IMR-90 (cell line): ENCODE results near the gene CFAP45. TPM values are rescaled to one million over a fixed set of nuclear protein-coding genes. Genes with fewer than 3 reads are reported as not detected.
"Not testable (repeated sequence)": the region's sequence is repeated elsewhere in the genome, so short reads cannot be mapped to it uniquely, and the experiment has no call there.

Source experiments
- ATAC-seq: fragments of 200-7000 bp; cut with Tn5 transposase; 2 replicates; pipeline ENCODE4 v1.9.1; 2020; ENCODE audit warnings: low read depth, mild to moderate bottlenecking, moderate library complexity
- BruUV-seq: library from RNA; stranded (reverse); fragments of 400-500 nt; replicated peaks from 2 replicates; lab custom pipeline; 2021; lab: Mats Ljungman, UMichigan
- CTCF ChIA-PET: fragments of 300-600 bp; formaldehyde crosslinking; extraction: SDS; loops from one replicate; lab custom pipeline; 2021; ENCODE audit warnings: antibody characterized with exemption; lab: Yijun Ruan, JAX
- POLR2A ChIA-PET: fragments of 300-600 bp; sonication (Branson Sonifier 250); formaldehyde crosslinking; loops from one replicate; lab custom pipeline; 2022; ENCODE audit warnings: antibody characterized with exemption; ENCODE audit not compliant: unreplicated experiment; lab: Charles Lee
- DNase-seq: peaks from one replicate; pipeline ENCODE4 v3.0.0; 2013
- H2AFZ ChIP-seq: replicated peaks from 2 replicates; pipeline ENCODE3; 2013; ENCODE audit warnings: low read length, mild to moderate bottlenecking; ENCODE audit not compliant: poor library complexity
- H2AK5ac ChIP-seq: 2 replicates; pipeline ENCODE4 v1.6.1; 2013; ENCODE audit warnings: low read depth, low read length, inconsistent platforms
- H2AK9ac ChIP-seq: replicated peaks from 2 replicates; pipeline ENCODE3; 2013; ENCODE audit warnings: mild to moderate bottlenecking, low read depth, low read length, moderate library complexity; ENCODE audit not compliant: poor library complexity
- H2BK120ac ChIP-seq: 2 replicates; pipeline ENCODE4 v1.6.1; 2013; ENCODE audit warnings: low read depth, low read length, inconsistent platforms
- H2BK15ac ChIP-seq: 3 replicates; pipeline ENCODE4 v1.6.1; 2013; ENCODE audit warnings: low read depth, low read length, inconsistent platforms
- H2BK20ac ChIP-seq: 2 replicates; pipeline ENCODE4 v1.6.1; 2013; ENCODE audit warnings: low read depth, mild to moderate bottlenecking, inconsistent platforms, low read length, moderate library complexity
- H2BK5ac ChIP-seq: 2 replicates; pipeline ENCODE4 v1.6.1; 2013; ENCODE audit warnings: mild to moderate bottlenecking, low read depth, low read length, inconsistent platforms; ENCODE audit not compliant: poor library complexity, severe bottlenecking
- H3K14ac ChIP-seq: replicated peaks from 2 replicates; pipeline ENCODE4 v1.6.1; 2013; ENCODE audit warnings: low read depth, low read length, inconsistent platforms
- H3K18ac ChIP-seq: 2 replicates; pipeline ENCODE4 v1.6.1; 2013; ENCODE audit warnings: low read depth, low read length, control low read depth
- H3K23ac ChIP-seq: 2 replicates; pipeline ENCODE4 v1.6.1; 2013; ENCODE audit warnings: low read depth, low read length, inconsistent platforms
- H3K27ac ChIP-seq: 2 replicates; pipeline ENCODE4 v1.5.1; 2013; ENCODE audit warnings: mild to moderate bottlenecking, control low read depth, low read length; ENCODE audit not compliant: insufficient read depth
- H3K27me3 ChIP-seq: 2 replicates; pipeline ENCODE4 v1.6.1; 2013; ENCODE audit warnings: low read length; ENCODE audit not compliant: control insufficient read depth, insufficient read depth
- H3K36me3 ChIP-seq: 2 replicates; pipeline ENCODE4 v1.6.1; 2013; ENCODE audit warnings: low read length, mixed read lengths; ENCODE audit not compliant: control insufficient read depth, insufficient read depth
- H3K4ac ChIP-seq: 2 replicates; pipeline ENCODE4 v1.6.1; 2013; ENCODE audit warnings: low read depth, low read length, inconsistent platforms
- H3K4me1 ChIP-seq: 2 replicates; pipeline ENCODE4 v1.6.1; 2013; ENCODE audit warnings: low read length, mixed read lengths; ENCODE audit not compliant: control insufficient read depth, insufficient read depth
- H3K4me2 ChIP-seq: 2 replicates; pipeline ENCODE4 v1.6.1; 2013; ENCODE audit warnings: low read depth, mild to moderate bottlenecking, control low read depth, low read length, moderate library complexity
- H3K4me3 ChIP-seq: 2 replicates; pipeline ENCODE4 v1.5.1; 2013; ENCODE audit warnings: low read depth, mild to moderate bottlenecking, control low read depth, low read length, moderate library complexity; ENCODE audit not compliant: insufficient read depth
- H3K56ac ChIP-seq: 2 replicates; pipeline ENCODE4 v1.6.1; 2013; ENCODE audit warnings: low read length, inconsistent platforms; ENCODE audit not compliant: insufficient read depth; ENCODE audit errors: extremely low read depth
- H3K79me1 ChIP-seq, 2 experiments: 2 replicates each; pipeline ENCODE4 v1.6.1; 2013; ENCODE audit warnings: low read length in 2 of 2, inconsistent platforms in 1 of 2, low read depth in 1 of 2
- H3K9ac ChIP-seq: 2 replicates; pipeline ENCODE4 v1.6.1; 2013; ENCODE audit warnings: low read depth, low read length, control low read depth
- H3K9me1 ChIP-seq: 2 replicates; pipeline ENCODE4 v1.6.1; 2013; ENCODE audit warnings: low read length, inconsistent platforms; ENCODE audit not compliant: insufficient read depth
- H3K9me3 ChIP-seq: 2 replicates; pipeline ENCODE4 v1.6.1; 2013; ENCODE audit warnings: low read length; ENCODE audit not compliant: control insufficient read depth, insufficient read depth
- H4K20me1 ChIP-seq: 2 replicates; pipeline ENCODE4 v1.6.1; 2013; ENCODE audit warnings: low read length, inconsistent platforms; ENCODE audit not compliant: insufficient read depth
- H4K5ac ChIP-seq: 2 replicates; pipeline ENCODE4 v1.6.1; 2013; ENCODE audit warnings: mild to moderate bottlenecking, low read depth, low read length, control low read depth
- H4K8ac ChIP-seq, 2 experiments: 2 replicates each; pipeline ENCODE4 v1.6.1; 2013; ENCODE audit warnings: low read depth in 2 of 2, low read length in 2 of 2, control low read depth in 1 of 2, inconsistent platforms in 1 of 2
- H4K91ac ChIP-seq: 2 replicates; pipeline ENCODE4 v1.6.1; 2013; ENCODE audit warnings: low read depth, low read length, inconsistent platforms; ENCODE audit not compliant: insufficient read depth
- WGBS, 2 experiments: methylation state at CpG; one replicate each; pipeline versions ENCODE4 v1.1.5 to v1.1.7; 2013; ENCODE audit warnings: missing lambda C conversion rate in 2 of 2; ENCODE audit not compliant: insufficient read length in 1 of 2; ENCODE audit errors: extremely low coverage in 2 of 2; 5-methylcytosine and 5-hydroxymethylcytosine counted together
- dilution Hi-C: fragments of 300-500 bp; cut with HindIII; formaldehyde crosslinking; loops from one replicate; pipeline ENCODE4 v1.14.3; 2018; ENCODE audit warnings: low sequenced_read_pairs; ENCODE audit not compliant: unreplicated experiment
- in situ Hi-C: fragments of 300-500 bp; cut with MboI; formaldehyde crosslinking; loops from 3 replicates; pipeline ENCODE4 v1.14.3; 2019; ENCODE audit warnings: low sequenced_read_pairs, inconsistent platforms, mixed read lengths
- intact Hi-C: fragments of 100-400 bp; cut with micrococcal nuclease; formaldehyde crosslinking; loops from 2 replicates; pipeline ENCODE4 v1.10.0; 2022
- polyA plus RNA-seq, 3 experiments: library from polyadenylated mRNA; depleted of rRNA; stranded (reverse); fragments of >200 nt; gene quantifications; 2 replicates each; pipeline ENCODE4 v1.2.3, GENCODE V29; 2012; ENCODE audit warnings: low replicate concordance in 1 of 3
- total RNA-seq: library from RNA; depleted of rRNA; stranded (reverse); fragments of >200 nt; gene quantifications from 2 replicates; pipeline ENCODE4 v1.2.3, GENCODE V29; 2012

CFAP45 gene
- total and polyA plus RNA-seq, 2 of the 4 experiments (the other 2 are of a cell fraction): 0.51 to 0.72 TPM

GRCh38 chr1:159904036-159904435, 4.1 kb upstream of the CFAP45 start:
- H3K9me3 ChIP-seq, H3K18ac ChIP-seq, dilution Hi-C loops, DNase-seq, H3K27ac ChIP-seq, H3K9me1 ChIP-seq, H2BK15ac ChIP-seq, H3K79me1 ChIP-seq, H3K9ac ChIP-seq, ATAC-seq, H2AFZ ChIP-seq, in situ Hi-C loops, CTCF ChIA-PET, H3K4me3 ChIP-seq, BruUV-seq, H3K56ac ChIP-seq, H2BK5ac ChIP-seq, intact Hi-C loops, H2BK20ac ChIP-seq, H3K36me3 ChIP-seq, H4K5ac ChIP-seq, H3K27me3 ChIP-seq, H4K20me1 ChIP-seq, H3K14ac ChIP-seq, H2AK9ac ChIP-seq, H4K8ac ChIP-seq, POLR2A ChIA-PET, H2AK5ac ChIP-seq, H2BK120ac ChIP-seq, H3K4me2 ChIP-seq, H3K4me1 ChIP-seq, H4K91ac ChIP-seq, H3K4ac ChIP-seq, H3K23ac ChIP-seq: not testable (repeated sequence)
- WGBS, 2 experiments: 72% methylated on average over 3 of the region's 3 CpGs; no CpG with 5 or more reads in 1 of the 2 experiments
